GM12878 (cell line): ENCODE results near the gene DHRS1. TPM values are rescaled to one million over a fixed set of nuclear protein-coding genes. Genes with fewer than 3 reads are reported as not detected.

ENCODE experiments used
- ATAC-seq: fragments of 200-7000 bp; cut with Tn5 transposase; 3 replicates; pipeline ENCODE4 v1.9.1; 2020; ENCODE audit warnings: mild to moderate bottlenecking, moderate library complexity
- BruUV-seq: library from RNA; stranded (reverse); fragments of 400-500 nt; replicated peaks from 2 replicates; lab custom pipeline; 2021; lab: Mats Ljungman, UMichigan
- CTCF ChIA-PET: fragments of 300-600 bp; sonication (Branson Sonifier 250); formaldehyde crosslinking; extraction: SDS; loops from one replicate; lab custom pipeline; 2021; ENCODE audit warnings: inconsistent platforms; lab: Yijun Ruan, JAX
- POLR2A ChIA-PET: fragments of 350-600 bp; formaldehyde crosslinking; extraction: SDS; loops from one replicate; lab custom pipeline; 2021; ENCODE audit warnings: inconsistent platforms; lab: Charles Lee
- RAD21 ChIA-PET: fragments of 300-600 bp; sonication (Branson Sonifier 250); formaldehyde crosslinking; loops from one replicate; lab custom pipeline; 2023; ENCODE audit warnings: antibody characterized with exemption; ENCODE audit not compliant: unreplicated experiment; lab: Charles Lee
- SMC1A ChIA-PET: fragments of 300-600 bp; sonication (Branson Sonifier 250); formaldehyde crosslinking; loops from one replicate; lab custom pipeline; 2023; ENCODE audit not compliant: unreplicated experiment, uncharacterized antibody; lab: Charles Lee
- DNase-seq: peaks from one replicate; pipeline ENCODE4 v3.0.0-alpha.2; 2011; ENCODE audit warnings: low read depth, low spot score
- FAIRE-seq: peaks from 3 replicates; lab custom pipeline; 2011; peaks lifted over from hg19 to GRCh38; lab: Jason Lieb, UNC
- H2AFZ ChIP-seq: 2 replicates; pipeline ENCODE4 v1.6.0; 2011; ENCODE audit warnings: low read depth, low read length, control low read depth; ENCODE audit not compliant: control insufficient read depth
- H3K27ac ChIP-seq: 2 replicates; pipeline ENCODE4 v1.5.1; 2011; ENCODE audit warnings: control low read depth; ENCODE audit not compliant: control insufficient read depth, insufficient read depth
- H3K27me3 ChIP-seq, 2 experiments: replicated peaks in 1 of 2; 2 replicates each; pipeline versions ENCODE4 v1.6.0 to v1.6.1; 2011; ENCODE audit warnings: low read length in 1 of 2; ENCODE audit not compliant: control insufficient read depth in 2 of 2, insufficient read depth in 2 of 2
- H3K36me3 ChIP-seq, 2 experiments: 2 replicates each; pipeline ENCODE4 v1.5.1; 2011; ENCODE audit warnings: low read length in 1 of 2; ENCODE audit not compliant: control insufficient read depth in 2 of 2, insufficient read depth in 2 of 2
- H3K4me1 ChIP-seq: 2 replicates; pipeline ENCODE4 v1.6.1; 2011; ENCODE audit warnings: mild to moderate bottlenecking, low read length, moderate library complexity, mixed read lengths; ENCODE audit not compliant: control insufficient read depth, insufficient read depth
- H3K4me2 ChIP-seq: 2 replicates; pipeline ENCODE4 v1.6.0; 2011; ENCODE audit warnings: control low read depth; ENCODE audit not compliant: control insufficient read depth, insufficient read depth
- H3K4me3 ChIP-seq: fragments of 200-600 bp; sonication (generic); 2 replicates; pipeline ENCODE4 v1.5.1; 2016
- H3K79me2 ChIP-seq: 2 replicates; pipeline ENCODE4 v1.6.0; 2011; ENCODE audit warnings: low read length; ENCODE audit not compliant: control insufficient read depth, insufficient read depth
- H3K9ac ChIP-seq: 2 replicates; pipeline ENCODE4 v1.8.0; 2011; ENCODE audit warnings: low read length, control low read depth, mixed read lengths; ENCODE audit not compliant: control insufficient read depth, insufficient read depth
- H3K9me3 ChIP-seq: replicated peaks from 3 replicates; pipeline ENCODE4 v1.5.1; 2011; ENCODE audit warnings: mild to moderate bottlenecking, low read length; ENCODE audit not compliant: control insufficient read depth, insufficient read depth
- H4K20me1 ChIP-seq: 2 replicates; pipeline ENCODE4 v1.6.0; 2011; ENCODE audit not compliant: control insufficient read depth, insufficient read depth
- BHLHE40 ChIP-seq, 2 experiments: fragments of 450-650 bp in 1 of 2; IDR thresholded peaks; 2 replicates each; pipeline ENCODE4 v1.6.1; 2011 to 2017; ENCODE audit warnings: low read depth in 2 of 2, borderline replicate concordance in 1 of 2, improper control_type of control experiment in 1 of 2, low read length in 1 of 2, mild to moderate bottlenecking in 1 of 2
- GATAD2B ChIP-seq: fragments of 450-650 bp; conservative IDR thresholded peaks from 2 replicates; pipeline ENCODE4 v1.6.1; 2017; ENCODE audit warnings: low read depth, mild to moderate bottlenecking, moderate library complexity
- IKZF1 ChIP-seq: fragments of 450-650 bp; conservative IDR thresholded peaks from 2 replicates; pipeline ENCODE4 v1.6.1; 2017; ENCODE audit warnings: antibody characterized with exemption, mild to moderate bottlenecking
- LARP7 ChIP-seq: fragments of 450-650 bp; IDR thresholded peaks from 2 replicates; pipeline ENCODE4 v1.6.1; 2017; ENCODE audit warnings: mild to moderate bottlenecking
- MLLT1 ChIP-seq: fragments of 450-650 bp; IDR thresholded peaks from 2 replicates; pipeline ENCODE4 v1.6.1; 2016; ENCODE audit warnings: mild to moderate bottlenecking
- NR2F1 ChIP-seq: fragments of 450-650 bp; conservative IDR thresholded peaks from 2 replicates; pipeline ENCODE4 v1.6.1; 2017; ENCODE audit warnings: mild to moderate bottlenecking
- POLR2A ChIP-seq: IDR thresholded peaks from 2 replicates; pipeline ENCODE4 v1.6.1; 2011; ENCODE audit warnings: low read depth, mild to moderate bottlenecking, low read length
- POLR2AphosphoS2 ChIP-seq: IDR thresholded peaks from 2 replicates; pipeline ENCODE4 v1.6.1; 2011; ENCODE audit warnings: low read depth, mild to moderate bottlenecking, low read length, improper control_type of control experiment, moderate library complexity
- POLR2AphosphoS5 ChIP-seq: IDR thresholded peaks from 2 replicates; pipeline ENCODE4 v1.6.1; 2011; ENCODE audit warnings: mild to moderate bottlenecking, low read length, inconsistent platforms
- RAD21 ChIP-seq: IDR thresholded peaks from 2 replicates; pipeline ENCODE4 v1.6.1; 2011; ENCODE audit warnings: mild to moderate bottlenecking, low read depth, low read length, moderate library complexity; ENCODE audit not compliant: insufficient read depth
- SMAD5 ChIP-seq: IDR thresholded peaks from 2 replicates; pipeline ENCODE4 v1.6.1; 2016; ENCODE audit warnings: antibody characterized with exemption, low read depth
- STAT1 ChIP-seq: fragments of 450-650 bp; conservative IDR thresholded peaks from 2 replicates; pipeline ENCODE4 v1.6.1; 2014; ENCODE audit warnings: antibody characterized with exemption, mild to moderate bottlenecking
- ZNF207 ChIP-seq: fragments of 450-650 bp; IDR thresholded peaks from 2 replicates; pipeline ENCODE4 v1.6.1; 2014; ENCODE audit warnings: antibody characterized with exemption, mild to moderate bottlenecking, borderline replicate concordance
- ZNF217 ChIP-seq: fragments of 450-650 bp; IDR thresholded peaks from 2 replicates; pipeline ENCODE4 v1.6.1; 2017; ENCODE audit warnings: antibody characterized with exemption, mild to moderate bottlenecking
- ZNF687 ChIP-seq: fragments of 450-650 bp; IDR thresholded peaks from 2 replicates; pipeline ENCODE4 v1.6.1; 2017; ENCODE audit warnings: mild to moderate bottlenecking, moderate library complexity
- WGBS: methylation state at CpG from one replicate; pipeline ENCODE4 v1.1.6; 2016; ENCODE audit warnings: low lambda C conversion rate; ENCODE audit not compliant: insufficient replicate concordance, insufficient coverage; ENCODE audit errors: missing lambda C conversion rate; 5-methylcytosine and 5-hydroxymethylcytosine counted together
- in situ Hi-C: fragments of 300-500 bp; cut with MboI; formaldehyde crosslinking; loops from 9 replicates; pipeline ENCODE4 v1.14.3; 2018; ENCODE audit warnings: mixed read lengths
- intact Hi-C: fragments of 100-400 bp; cut with micrococcal nuclease; formaldehyde crosslinking; loops from one replicate; pipeline ENCODE4 v1.14.2; 2022; ENCODE audit not compliant: unreplicated experiment
- polyA plus RNA-seq, 11 experiments: library from polyadenylated mRNA; depleted of rRNA in 4 of 11; unstranded in 6 of 11; stranded (reverse) in 5 of 11; fragments of >200 nt; fragmentation: Nextera tagmentation in 4 of 11; fragmentation: Illumina TruSeq in 1 of 11; extraction: Ambion mirVana in 4 of 11; extraction: Trizol in 1 of 11; gene quantifications; 1 replicate in 1 of 11; 2 replicates in 10 of 11; pipeline versions ENCODE4 v1.2.1 to v1.2.3, GENCODE V29; 2011 to 2016; ENCODE audit warnings: inconsistent platforms in 2 of 11, missing spikeins in 2 of 11, low read depth in 1 of 11
- total RNA-seq, 4 experiments: library from RNA; depleted of rRNA in 3 of 4; stranded (reverse); fragments of >200 nt in 3 of 4; fragmentation: Illumina TruSeq in 1 of 4; extraction: Trizol in 1 of 4; gene quantifications; 2 replicates each; pipeline versions ENCODE4 v1.2.1 to v1.2.3, GENCODE V29; 2013 to 2021

Gene DHRS1
- total and polyA plus RNA-seq, 10 of the 15 experiments (the other 5 are each of a cell fraction or from before 2014, with no cell fraction given) = 12.1 to 45.0 (median 25.7) TPM

- H2AFZ ChIP-seq = peak within 1 kb of the TSS; percentile 97
- BruUV-seq = TSS peak; percentile 83
- peak in 1 of 2 experiments; percentile 19; a peak in 1 of 4 replicates for TF ChIP-seq BHLHE40 (IDR thresholded peaks at IDR 0.05; ENCODE audit: borderline replicate concordance in 1 of 2, low read depth in 2 of 2, low read length in 1 of 2)
- peak; percentile 52; the same call in 1 of the 2 replicates for TF ChIP-seq POLR2AphosphoS5
- 0 out of 2 replicates have a peak, but pooled peaks have one; percentile 7 for TF ChIP-seq IKZF1
- no peak for TF ChIP-seq ZNF207
- TF ChIP-seq LARP7 = 0 out of 2 replicates have a peak, but pooled peaks have one; percentile 25
- TF ChIP-seq MLLT1 = peak; percentile 79; the same call in 1 of the 2 replicates
- peak; percentile 63 for TF ChIP-seq POLR2A
- no peak for TF ChIP-seq SMAD5
- 0 out of 2 replicates have a peak, but pooled peaks have one; percentile 30 for TF ChIP-seq POLR2AphosphoS2
- peak; percentile 29; the same call in 1 of the 2 replicates for TF ChIP-seq ZNF687
- TF ChIP-seq ZNF217 = no peak
- no peak for TF ChIP-seq RAD21
- 0 out of 2 replicates have a peak, but pooled peaks have one; percentile 20 for TF ChIP-seq GATAD2B
- peak; percentile 92 for TF ChIP-seq NR2F1
- no peak for TF ChIP-seq STAT1
Observed at GRCh38 chr14:24339284-24340151, 39.9 kb upstream of the DHRS1 start, which contains the start of gene RIPK3. TSS of gene RIPK3 (minus strand) at chr14:24339991. CDS start at chr14:24339826, 165 bp downstream.

More at GRCh38 chr14:24339284-24340151, 39.9 kb upstream of the DHRS1 start, which contains the start of gene RIPK3:
- peak; percentile 36 for DNase-seq
- ChIA-PET RAD21 (interaction anchor here (0.5 to 5.7 kb wide), 5 partner anchors 26 to 96 kb away, joined by 3 to 45 read pairs (median 4); partner anchors contain the start of genes CBLN3, CIDEB and KHNYN), SMC1A (interaction anchor here (0.6 to 7.7 kb wide), 10 partner anchors 12 to 761 kb away, joined by 3 to 73 read pairs (median 3); partner anchors contain the start of genes JPH4 and KHNYN), CTCF (interaction anchor here (0.8 to 16.6 kb wide), 13 partner anchors 11 to 229 kb away, joined by 3 to 452 read pairs (median 6); partner anchors contain the start of genes CBLN3, CIDEB, KHNYN and SDR39U1), POLR2A (interaction anchor here (0.5 to 4.7 kb wide), 9 partner anchors 18 to 119 kb away, joined by 3 to 23 read pairs (median 4); partner anchors contain the start of genes CBLN3, KHNYN and LTB4R2)
- no peaks in the 10 kb centered on the region for H4K20me1 ChIP-seq
- peaks cover 6% of the 10 kb centered on the region; the same call in 1 of the 2 replicates for H3K4me1 ChIP-seq
- H3K9ac ChIP-seq = peak within 1 kb of the TSS; percentile 74
- peak within 1 kb of the TSS; percentile 34; the same call in 1 of the 2 replicates for H3K27ac ChIP-seq
- H3K36me3 ChIP-seq = no peaks in the 10 kb centered on the region; a peak in 1 of 4 replicates
- H3K4me2 ChIP-seq = peak within 1 kb of the TSS; percentile 84
- peaks cover 0 to 3% of the 10 kb centered on the region in 2 experiments; a peak in 1 of 4 replicates for H3K27me3 ChIP-seq
- peak within 1 kb of the TSS; percentile 93 for H3K4me3 ChIP-seq
- peak; percentile 95 for ATAC-seq
- FAIRE-seq = peak; percentile 47
- in situ Hi-C loops (no loop called here), intact Hi-C loops (no loop called here)
- H3K9me3 ChIP-seq = no peaks in the 10 kb centered on the region
- no peaks in the 10 kb centered on the region for H3K79me2 ChIP-seq
- 11% methylated on average over 48 of the region's 51 CpGs for WGBS
